Uterus (tissue), 2 donors: ENCODE measurements around the gene FGF19.

Source experiments
- POLR2A ChIP-seq, 2 donors: fragments of 450-650 bp; IDR thresholded peaks; one replicate each; pipeline ENCODE4 v1.6.1; 2016; ENCODE audit warnings: antibody characterized with exemption in 2 of 2, mild to moderate bottlenecking in 1 of 2, moderate library complexity in 1 of 2
- TF ChIP-seq, protein P1 (sequence below), 4 experiments: fragments of 200-600 bp in 2 of 4; fragments of 450-650 bp in 2 of 4; sonication (generic) in 2 of 4; IDR thresholded peaks; one replicate each; pipeline ENCODE4 v1.5.1; 2016 to 2019; ENCODE audit warnings: antibody characterized with exemption in 4 of 4, mild to moderate bottlenecking in 2 of 4, moderate library complexity in 1 of 4

DNA sequence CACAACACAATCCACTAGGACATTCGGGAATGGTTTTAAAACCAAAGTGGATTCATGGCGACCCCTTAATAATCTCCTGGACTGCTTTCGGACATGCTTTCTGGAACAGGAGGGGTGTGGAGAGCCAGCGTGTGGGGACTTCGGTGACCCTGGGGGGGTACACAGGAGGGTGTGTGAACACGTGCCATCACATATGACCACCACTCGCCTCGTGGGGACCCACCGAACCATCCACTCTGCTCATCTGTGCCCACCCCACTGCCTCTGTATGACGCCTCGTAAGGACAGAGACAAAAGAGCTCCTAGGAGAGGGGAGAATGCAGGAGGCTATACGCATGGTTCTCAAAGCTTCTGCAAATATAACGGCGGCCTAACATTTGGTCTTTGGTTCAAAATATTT lies 37.6 kb downstream of the FGF19 start:
- TF ChIP-seq POLR2A (IDR thresholded peaks at IDR 0.05), result no peak
- TF ChIP-seq, protein P1, sequence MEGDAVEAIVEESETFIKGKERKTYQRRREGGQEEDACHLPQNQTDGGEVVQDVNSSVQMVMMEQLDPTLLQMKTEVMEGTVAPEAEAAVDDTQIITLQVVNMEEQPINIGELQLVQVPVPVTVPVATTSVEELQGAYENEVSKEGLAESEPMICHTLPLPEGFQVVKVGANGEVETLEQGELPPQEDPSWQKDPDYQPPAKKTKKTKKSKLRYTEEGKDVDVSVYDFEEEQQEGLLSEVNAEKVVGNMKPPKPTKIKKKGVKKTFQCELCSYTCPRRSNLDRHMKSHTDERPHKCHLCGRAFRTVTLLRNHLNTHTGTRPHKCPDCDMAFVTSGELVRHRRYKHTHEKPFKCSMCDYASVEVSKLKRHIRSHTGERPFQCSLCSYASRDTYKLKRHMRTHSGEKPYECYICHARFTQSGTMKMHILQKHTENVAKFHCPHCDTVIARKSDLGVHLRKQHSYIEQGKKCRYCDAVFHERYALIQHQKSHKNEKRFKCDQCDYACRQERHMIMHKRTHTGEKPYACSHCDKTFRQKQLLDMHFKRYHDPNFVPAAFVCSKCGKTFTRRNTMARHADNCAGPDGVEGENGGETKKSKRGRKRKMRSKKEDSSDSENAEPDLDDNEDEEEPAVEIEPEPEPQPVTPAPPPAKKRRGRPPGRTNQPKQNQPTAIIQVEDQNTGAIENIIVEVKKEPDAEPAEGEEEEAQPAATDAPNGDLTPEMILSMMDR (IDR thresholded peaks at IDR 0.05), result no peak
